Prostate gland (tissue), 2 donors: Measurements from ENCODE around the gene LAX1.

ENCODE experiments used
- CTCF ChIP-seq, 4 experiments: fragments of 200-600 bp in 2 of 4; fragments of 450-650 bp in 2 of 4; sonication (generic) in 2 of 4; IDR thresholded peaks; 1 replicate in 3 of 4; 2 replicates in 1 of 4; pipeline ENCODE4 v1.5.1; 2016 to 2019; ENCODE audit warnings: antibody characterized with exemption in 4 of 4, mild to moderate bottlenecking in 2 of 4, moderate library complexity in 2 of 4
- POLR2A ChIP-seq: fragments of 450-650 bp; IDR thresholded peaks from one replicate; pipeline ENCODE4 v1.6.1; 2016; ENCODE audit warnings: antibody characterized with exemption, mild to moderate bottlenecking

GRCh38 chr1:203743091-203743571, 21.9 kb upstream of the LAX1 start:
- TF ChIP-seq CTCF (IDR thresholded peaks at IDR 0.05) (no peak), POLR2A (no peak)
